Activated naive CD8-positive, alpha-beta T cell treated with anti-CD3 and anti-CD28 coated beads, Interleukin-2, amount 50 U/mL, for 24 hours (primary cell): Measurements from ENCODE around the gene SH2D6.
"Not testable (repeated sequence)": the region's sequence is repeated elsewhere in the genome, so short reads cannot be mapped to it uniquely, and the experiment has no call there.

ENCODE experiments used
- ATAC-seq: fragments of 150-1000 bp; cut with Tn5 transposase; one replicate; pipeline ENCODE4 v1.10.0; 2021
- DNase-seq: peaks from one replicate; pipeline ENCODE4 v3.0.0; 2021
- H3K27ac Mint-ChIP-seq: one replicate; pipeline ENCODE4 v1.8.0; 2021; ENCODE audit warnings: mild to moderate bottlenecking, mixed read lengths
- H3K27me3 Mint-ChIP-seq: one replicate; pipeline ENCODE4 v1.8.0; 2021; ENCODE audit warnings: mixed read lengths
- H3K36me3 Mint-ChIP-seq: one replicate; pipeline ENCODE4 v1.8.0; 2021; ENCODE audit warnings: low read depth, mixed read lengths
- H3K4me1 Mint-ChIP-seq: one replicate; pipeline ENCODE4 v1.8.0; 2021; ENCODE audit warnings: mixed read lengths
- H3K4me3 Mint-ChIP-seq: one replicate; pipeline ENCODE4 v1.8.0; 2021; ENCODE audit warnings: mild to moderate bottlenecking, moderate library complexity, mixed read lengths
- H3K9me3 Mint-ChIP-seq: one replicate; pipeline ENCODE4 v1.8.0; 2021; ENCODE audit warnings: mixed read lengths

SH2D6 gene

GRCh38 chr2:85437488-85438200, 19.1 kb downstream of the SH2D6 start:
- Mint-ChIP-seq H3K4me1 (peaks cover 31% of the 10 kb centered on the region), H3K4me3 (peak overlapping the region; percentile 84), H3K27me3 (no peaks in the 10 kb centered on the region), H3K36me3 (no peaks in the 10 kb centered on the region), H3K9me3 (no peaks in the 10 kb centered on the region), H3K27ac (peak overlapping the region; percentile 93)
- peak; percentile 79 for DNase-seq
- ATAC-seq: peak; percentile 84

GRCh38 chr2:85438201-85439024, 19.9 kb downstream of the SH2D6 start:
- Mint-ChIP-seq H3K4me1 (peaks cover 31% of the 10 kb centered on the region), H3K4me3 (peak overlapping the region; percentile 84), H3K27me3 (no peaks in the 10 kb centered on the region), H3K27ac (peak overlapping the region; percentile 93), H3K9me3 (no peaks in the 10 kb centered on the region), H3K36me3 (no peaks in the 10 kb centered on the region)
- ATAC-seq (peak; percentile 1), DNase-seq (no peak)

GRCh38 chr2:85439025-85439472, 20.5 kb downstream of the SH2D6 start:
- H3K4me1 Mint-ChIP-seq: peaks cover 31% of the 10 kb centered on the region
- ATAC-seq (no peak), DNase-seq (no peak)
- H3K27me3 Mint-ChIP-seq: no peaks in the 10 kb centered on the region
- peak overlapping the region; percentile 59 for H3K27ac Mint-ChIP-seq
- H3K4me3 Mint-ChIP-seq: peak overlapping the region; percentile 84
- H3K9me3 Mint-ChIP-seq: no peaks in the 10 kb centered on the region
- no peaks in the 10 kb centered on the region for H3K36me3 Mint-ChIP-seq

GRCh38 chr2:85439569-85439968, 21.1 kb downstream of the SH2D6 start:
- DNase-seq, ATAC-seq, H3K36me3 Mint-ChIP-seq, H3K27me3 Mint-ChIP-seq, H3K9me3 Mint-ChIP-seq: not testable (repeated sequence)
- Mint-ChIP-seq H3K27ac (peak overlapping the region; percentile 73), H3K4me3 (peak overlapping the region; percentile 84), H3K4me1 (peaks cover 31% of the 10 kb centered on the region)

GRCh38 chr2:85439986-85440385, 21.5 kb downstream of the SH2D6 start:
- Mint-ChIP-seq H3K27me3 (no peaks in the 10 kb centered on the region), H3K4me3 (peak overlapping the region; percentile 84), H3K9me3 (no peaks in the 10 kb centered on the region), H3K27ac (peak overlapping the region; percentile 73), H3K4me1 (peaks cover 31% of the 10 kb centered on the region), H3K36me3 (no peaks in the 10 kb centered on the region)
- ATAC-seq (peak; percentile 20), DNase-seq (peak; percentile 25)

- Mint-ChIP-seq H3K27me3 (no peaks in the 10 kb centered on the region), H3K27ac (no peak overlapping the region), H3K4me1 (peaks cover 30% of the 10 kb centered on the region), H3K9me3 (no peaks in the 10 kb centered on the region), H3K36me3 (no peaks in the 10 kb centered on the region), H3K4me3 (no peak overlapping the region)
- ATAC-seq (no peak), DNase-seq (no peak)
Observed at GRCh38 chr2:85440729-85441128, 22.2 kb downstream of the SH2D6 start.

GRCh38 chr2:85441864-85442263, 23.4 kb downstream of the SH2D6 start:
- Mint-ChIP-seq H3K36me3 (no peaks in the 10 kb centered on the region), H3K4me3 (no peak overlapping the region), H3K9me3 (no peaks in the 10 kb centered on the region), H3K27ac (no peak overlapping the region), H3K27me3 (no peaks in the 10 kb centered on the region), H3K4me1 (peaks cover 28% of the 10 kb centered on the region)
- DNase-seq (no peak), ATAC-seq (no peak)

- no peak overlapping the region for H3K27ac Mint-ChIP-seq
- DNase-seq: no peak
- no peak for ATAC-seq
Observed at GRCh38 chr2:85444629-85445172, 26.2 kb downstream of the SH2D6 start.

GRCh38 chr2:85445316-85446295, 27.1 kb downstream of the SH2D6 start:
- H3K27me3 Mint-ChIP-seq: no peaks in the 10 kb centered on the region
- H3K27ac Mint-ChIP-seq: no peak overlapping the region
- DNase-seq (no peak), ATAC-seq (no peak)
- H3K4me3 Mint-ChIP-seq: no peak overlapping the region
- no peaks in the 10 kb centered on the region for H3K9me3 Mint-ChIP-seq
- H3K4me1 Mint-ChIP-seq: no peaks in the 10 kb centered on the region
- no peaks in the 10 kb centered on the region for H3K36me3 Mint-ChIP-seq

More at GRCh38 chr2:85444629-85445172, 26.2 kb downstream of the SH2D6 start:
- H3K4me3 Mint-ChIP-seq: no peak overlapping the region
- no peaks in the 10 kb centered on the region for H3K27me3 Mint-ChIP-seq
- peaks cover 6% of the 10 kb centered on the region for H3K4me1 Mint-ChIP-seq
- no peaks in the 10 kb centered on the region for H3K36me3 Mint-ChIP-seq
- no peaks in the 10 kb centered on the region for H3K9me3 Mint-ChIP-seq

- DNase-seq (no peak), ATAC-seq (no peak)
- Mint-ChIP-seq H3K27me3 (no peaks in the 10 kb centered on the region), H3K4me3 (no peak overlapping the region), H3K4me1 (no peaks in the 10 kb centered on the region), H3K9me3 (no peaks in the 10 kb centered on the region), H3K36me3 (no peaks in the 10 kb centered on the region), H3K27ac (no peak overlapping the region)
Observed at GRCh38 chr2:85446296-85447221, 28.0 kb downstream of the SH2D6 start.

- Mint-ChIP-seq H3K4me3 (no peak overlapping the region), H3K4me1 (no peaks in the 10 kb centered on the region), H3K36me3 (no peaks in the 10 kb centered on the region), H3K27me3 (no peaks in the 10 kb centered on the region), H3K27ac (no peak overlapping the region), H3K9me3 (no peaks in the 10 kb centered on the region)
- no peak for ATAC-seq
- DNase-seq: no peak
Observed at GRCh38 chr2:85447222-85447585, 28.7 kb downstream of the SH2D6 start.

- H3K4me3 Mint-ChIP-seq: no peak overlapping the region
- no peaks in the 10 kb centered on the region for H3K9me3 Mint-ChIP-seq
Observed at GRCh38 chr2:85448461-85449213, 30.1 kb downstream of the SH2D6 start.

GRCh38 chr2:85449214-85449588, 30.7 kb downstream of the SH2D6 start:
- no peaks in the 10 kb centered on the region for H3K4me1 Mint-ChIP-seq
- no peaks in the 10 kb centered on the region for H3K27me3 Mint-ChIP-seq
- no peak overlapping the region for H3K4me3 Mint-ChIP-seq
- no peak for ATAC-seq
- no peak overlapping the region for H3K27ac Mint-ChIP-seq
- no peaks in the 10 kb centered on the region for H3K36me3 Mint-ChIP-seq
- DNase-seq: no peak
- no peaks in the 10 kb centered on the region for H3K9me3 Mint-ChIP-seq

More at GRCh38 chr2:85448461-85449213, 30.1 kb downstream of the SH2D6 start:
- H3K27me3 Mint-ChIP-seq: no peaks in the 10 kb centered on the region
- H3K27ac Mint-ChIP-seq: no peak overlapping the region
- H3K36me3 Mint-ChIP-seq: no peaks in the 10 kb centered on the region
- DNase-seq (no peak), ATAC-seq (no peak)
- H3K4me1 Mint-ChIP-seq: no peaks in the 10 kb centered on the region
